Endothelial cell of umbilical vein (primary cell): ENCODE results near the gene WDR49.

Experiments used
- EZH2 ChIP-seq: IDR thresholded peaks from 2 replicates; pipeline ENCODE4 v1.6.1; 2012; ENCODE audit warnings: borderline replicate concordance, low read depth, mild to moderate bottlenecking, moderate library complexity, low read length, inconsistent platforms; ENCODE audit not compliant: severe bottlenecking
- POLR2A ChIP-seq: IDR thresholded peaks from 2 replicates; pipeline ENCODE4 v1.6.1; 2012; ENCODE audit warnings: low read depth, mild to moderate bottlenecking, control low read depth, low read length

DNA sequence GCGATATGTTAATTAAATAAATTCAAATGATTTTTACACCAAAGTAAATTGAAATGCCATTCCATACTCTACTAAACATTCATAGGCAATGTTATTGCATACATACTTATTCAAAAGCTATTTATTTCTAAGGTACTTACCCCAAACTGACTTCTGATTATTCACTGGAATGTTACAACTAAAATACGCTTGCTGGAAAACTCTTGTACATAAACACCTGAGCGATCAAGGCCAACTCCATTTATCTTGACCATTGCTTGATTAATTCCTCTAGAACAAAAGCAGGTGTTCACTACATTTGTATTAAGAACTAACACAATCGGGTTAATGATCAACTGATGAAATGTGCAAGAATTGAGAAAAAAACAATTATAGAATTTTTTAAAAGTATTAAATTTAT lies 179.9 kb downstream of the WDR49 start, which contains the start of gene SERPINI2:
- TF ChIP-seq EZH2 (no peak), POLR2A (no peak)
